ENCODE data around the gene IGFBP3.

DNA sequence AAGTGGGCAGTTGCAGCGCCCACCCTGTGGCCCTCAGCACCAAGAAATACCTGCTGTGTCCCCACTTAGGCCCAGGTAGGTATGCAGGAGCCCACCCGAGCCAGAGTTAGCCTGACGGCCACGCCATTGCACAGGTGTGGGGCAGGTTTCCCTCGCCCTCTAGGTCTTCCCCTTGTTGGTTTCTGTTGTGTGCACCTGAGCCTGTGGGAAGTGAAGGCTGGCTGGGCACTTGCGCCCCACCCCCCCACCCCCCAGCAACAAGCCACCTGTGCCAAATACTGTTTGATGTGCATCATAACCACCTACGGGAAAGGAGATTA is 48.1 kb downstream of the IGFBP3 start, which contains the start of gene CCDC201:
- TF ChIP-seq SP1 (IDR thresholded peaks at IDR 0.05; ENCODE audit: low read depth): no peak
- no peak for TF ChIP-seq ZNF274 (IDR thresholded peaks at IDR 0.05; ENCODE audit: low read depth, low read length)
- TF ChIP-seq POLR2AphosphoS5 (IDR thresholded peaks at IDR 0.05; ENCODE audit: low read depth, low read length): no peak
- TF ChIP-seq, protein P1, sequence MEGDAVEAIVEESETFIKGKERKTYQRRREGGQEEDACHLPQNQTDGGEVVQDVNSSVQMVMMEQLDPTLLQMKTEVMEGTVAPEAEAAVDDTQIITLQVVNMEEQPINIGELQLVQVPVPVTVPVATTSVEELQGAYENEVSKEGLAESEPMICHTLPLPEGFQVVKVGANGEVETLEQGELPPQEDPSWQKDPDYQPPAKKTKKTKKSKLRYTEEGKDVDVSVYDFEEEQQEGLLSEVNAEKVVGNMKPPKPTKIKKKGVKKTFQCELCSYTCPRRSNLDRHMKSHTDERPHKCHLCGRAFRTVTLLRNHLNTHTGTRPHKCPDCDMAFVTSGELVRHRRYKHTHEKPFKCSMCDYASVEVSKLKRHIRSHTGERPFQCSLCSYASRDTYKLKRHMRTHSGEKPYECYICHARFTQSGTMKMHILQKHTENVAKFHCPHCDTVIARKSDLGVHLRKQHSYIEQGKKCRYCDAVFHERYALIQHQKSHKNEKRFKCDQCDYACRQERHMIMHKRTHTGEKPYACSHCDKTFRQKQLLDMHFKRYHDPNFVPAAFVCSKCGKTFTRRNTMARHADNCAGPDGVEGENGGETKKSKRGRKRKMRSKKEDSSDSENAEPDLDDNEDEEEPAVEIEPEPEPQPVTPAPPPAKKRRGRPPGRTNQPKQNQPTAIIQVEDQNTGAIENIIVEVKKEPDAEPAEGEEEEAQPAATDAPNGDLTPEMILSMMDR (IDR thresholded peaks at IDR 0.05 in 2 of 3, conservative IDR thresholded peaks at IDR 0.05 in 1 of 3; ENCODE audit: borderline replicate concordance in 1 of 3, insufficient read depth in 1 of 3, low read depth in 2 of 3, low read length in 2 of 3): no peak
- TF ChIP-seq RAD21 (IDR thresholded peaks at IDR 0.05; ENCODE audit: low read depth): no peak
- TF ChIP-seq, protein P2, sequence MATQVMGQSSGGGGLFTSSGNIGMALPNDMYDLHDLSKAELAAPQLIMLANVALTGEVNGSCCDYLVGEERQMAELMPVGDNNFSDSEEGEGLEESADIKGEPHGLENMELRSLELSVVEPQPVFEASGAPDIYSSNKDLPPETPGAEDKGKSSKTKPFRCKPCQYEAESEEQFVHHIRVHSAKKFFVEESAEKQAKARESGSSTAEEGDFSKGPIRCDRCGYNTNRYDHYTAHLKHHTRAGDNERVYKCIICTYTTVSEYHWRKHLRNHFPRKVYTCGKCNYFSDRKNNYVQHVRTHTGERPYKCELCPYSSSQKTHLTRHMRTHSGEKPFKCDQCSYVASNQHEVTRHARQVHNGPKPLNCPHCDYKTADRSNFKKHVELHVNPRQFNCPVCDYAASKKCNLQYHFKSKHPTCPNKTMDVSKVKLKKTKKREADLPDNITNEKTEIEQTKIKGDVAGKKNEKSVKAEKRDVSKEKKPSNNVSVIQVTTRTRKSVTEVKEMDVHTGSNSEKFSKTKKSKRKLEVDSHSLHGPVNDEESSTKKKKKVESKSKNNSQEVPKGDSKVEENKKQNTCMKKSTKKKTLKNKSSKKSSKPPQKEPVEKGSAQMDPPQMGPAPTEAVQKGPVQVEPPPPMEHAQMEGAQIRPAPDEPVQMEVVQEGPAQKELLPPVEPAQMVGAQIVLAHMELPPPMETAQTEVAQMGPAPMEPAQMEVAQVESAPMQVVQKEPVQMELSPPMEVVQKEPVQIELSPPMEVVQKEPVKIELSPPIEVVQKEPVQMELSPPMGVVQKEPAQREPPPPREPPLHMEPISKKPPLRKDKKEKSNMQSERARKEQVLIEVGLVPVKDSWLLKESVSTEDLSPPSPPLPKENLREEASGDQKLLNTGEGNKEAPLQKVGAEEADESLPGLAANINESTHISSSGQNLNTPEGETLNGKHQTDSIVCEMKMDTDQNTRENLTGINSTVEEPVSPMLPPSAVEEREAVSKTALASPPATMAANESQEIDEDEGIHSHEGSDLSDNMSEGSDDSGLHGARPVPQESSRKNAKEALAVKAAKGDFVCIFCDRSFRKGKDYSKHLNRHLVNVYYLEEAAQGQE (IDR thresholded peaks at IDR 0.05; ENCODE audit: low read depth): no peak
- TF ChIP-seq, protein P3, sequence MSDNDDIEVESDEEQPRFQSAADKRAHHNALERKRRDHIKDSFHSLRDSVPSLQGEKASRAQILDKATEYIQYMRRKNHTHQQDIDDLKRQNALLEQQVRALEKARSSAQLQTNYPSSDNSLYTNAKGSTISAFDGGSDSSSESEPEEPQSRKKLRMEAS (IDR thresholded peaks at IDR 0.05): no peak
- TF ChIP-seq POLR2A (IDR thresholded peaks at IDR 0.05; ENCODE audit: borderline replicate concordance, extremely low read depth, insufficient read depth, insufficient read length): no peak
- TF ChIP-seq, protein P4, sequence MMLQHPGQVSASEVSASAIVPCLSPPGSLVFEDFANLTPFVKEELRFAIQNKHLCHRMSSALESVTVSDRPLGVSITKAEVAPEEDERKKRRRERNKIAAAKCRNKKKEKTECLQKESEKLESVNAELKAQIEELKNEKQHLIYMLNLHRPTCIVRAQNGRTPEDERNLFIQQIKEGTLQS (IDR thresholded peaks at IDR 0.05): no peak
- no peak for TF ChIP-seq YY1 (IDR thresholded peaks at IDR 0.05; ENCODE audit: extremely low read depth, insufficient replicate concordance, low read depth, low read length)
- TF ChIP-seq CEBPB (IDR thresholded peaks at IDR 0.05; ENCODE audit: low read depth): no peak
- no peak for TF ChIP-seq EZH2 (IDR thresholded peaks at IDR 0.05)
- TF ChIP-seq ZBTB33 (IDR thresholded peaks at IDR 0.05; ENCODE audit: extremely low read depth, insufficient replicate concordance, low read length): no peak
- TF ChIP-seq ZFX (IDR thresholded peaks at IDR 0.05): no peak

Data from HCT116 (cell line).